GM04504 (cell line): Measurements from ENCODE around the gene CTNND2.

Source experiments
- DNase-seq: peaks from one replicate; pipeline ENCODE4 v3.0.0-alpha.2; 2012; ENCODE audit warnings: low read depth

CTNND2 gene, protein sequence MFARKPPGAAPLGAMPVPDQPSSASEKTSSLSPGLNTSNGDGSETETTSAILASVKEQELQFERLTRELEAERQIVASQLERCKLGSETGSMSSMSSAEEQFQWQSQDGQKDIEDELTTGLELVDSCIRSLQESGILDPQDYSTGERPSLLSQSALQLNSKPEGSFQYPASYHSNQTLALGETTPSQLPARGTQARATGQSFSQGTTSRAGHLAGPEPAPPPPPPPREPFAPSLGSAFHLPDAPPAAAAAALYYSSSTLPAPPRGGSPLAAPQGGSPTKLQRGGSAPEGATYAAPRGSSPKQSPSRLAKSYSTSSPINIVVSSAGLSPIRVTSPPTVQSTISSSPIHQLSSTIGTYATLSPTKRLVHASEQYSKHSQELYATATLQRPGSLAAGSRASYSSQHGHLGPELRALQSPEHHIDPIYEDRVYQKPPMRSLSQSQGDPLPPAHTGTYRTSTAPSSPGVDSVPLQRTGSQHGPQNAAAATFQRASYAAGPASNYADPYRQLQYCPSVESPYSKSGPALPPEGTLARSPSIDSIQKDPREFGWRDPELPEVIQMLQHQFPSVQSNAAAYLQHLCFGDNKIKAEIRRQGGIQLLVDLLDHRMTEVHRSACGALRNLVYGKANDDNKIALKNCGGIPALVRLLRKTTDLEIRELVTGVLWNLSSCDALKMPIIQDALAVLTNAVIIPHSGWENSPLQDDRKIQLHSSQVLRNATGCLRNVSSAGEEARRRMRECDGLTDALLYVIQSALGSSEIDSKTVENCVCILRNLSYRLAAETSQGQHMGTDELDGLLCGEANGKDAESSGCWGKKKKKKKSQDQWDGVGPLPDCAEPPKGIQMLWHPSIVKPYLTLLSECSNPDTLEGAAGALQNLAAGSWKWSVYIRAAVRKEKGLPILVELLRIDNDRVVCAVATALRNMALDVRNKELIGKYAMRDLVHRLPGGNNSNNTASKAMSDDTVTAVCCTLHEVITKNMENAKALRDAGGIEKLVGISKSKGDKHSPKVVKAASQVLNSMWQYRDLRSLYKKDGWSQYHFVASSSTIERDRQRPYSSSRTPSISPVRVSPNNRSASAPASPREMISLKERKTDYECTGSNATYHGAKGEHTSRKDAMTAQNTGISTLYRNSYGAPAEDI (N-terminal part only)

DNA sequence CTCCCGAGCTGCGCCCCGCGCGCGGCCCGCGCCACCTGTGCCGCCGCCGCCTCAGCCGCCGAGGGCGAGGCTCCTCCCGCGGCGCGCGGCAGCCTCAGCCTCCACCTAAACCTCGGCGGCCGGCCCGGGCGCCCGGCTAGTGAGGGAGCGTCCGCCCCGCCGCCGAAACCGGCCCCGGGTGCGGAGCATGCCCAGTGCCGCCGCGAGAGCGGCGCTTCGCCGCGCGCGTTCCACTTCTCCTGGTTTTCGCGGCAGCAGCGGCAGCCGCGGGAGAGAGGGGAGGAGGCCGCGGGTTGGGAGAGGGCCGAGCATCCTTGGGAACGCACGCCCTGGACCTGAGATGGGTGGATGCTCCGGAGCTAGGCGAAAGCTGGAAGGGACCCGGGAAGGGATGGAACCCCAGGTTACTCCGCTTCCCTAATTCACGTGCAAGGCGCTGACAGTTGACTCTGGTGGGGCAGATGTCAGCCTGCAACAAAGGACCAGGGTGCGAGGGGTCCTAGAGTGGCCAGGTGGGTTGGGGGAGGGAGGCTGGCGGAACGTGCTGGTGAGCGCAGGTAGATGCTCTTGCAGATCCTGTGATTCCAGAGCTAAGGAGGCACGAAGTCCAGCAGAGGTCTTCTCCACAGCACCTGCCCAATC is at the start of gene CTNND2:
TSS of gene CTNND2 (minus strand) at position 182 of the 642 bp plus-strand sequence. CDS start 593 bp downstream, outside the sequence.
- DNase-seq = no peak

DNA sequence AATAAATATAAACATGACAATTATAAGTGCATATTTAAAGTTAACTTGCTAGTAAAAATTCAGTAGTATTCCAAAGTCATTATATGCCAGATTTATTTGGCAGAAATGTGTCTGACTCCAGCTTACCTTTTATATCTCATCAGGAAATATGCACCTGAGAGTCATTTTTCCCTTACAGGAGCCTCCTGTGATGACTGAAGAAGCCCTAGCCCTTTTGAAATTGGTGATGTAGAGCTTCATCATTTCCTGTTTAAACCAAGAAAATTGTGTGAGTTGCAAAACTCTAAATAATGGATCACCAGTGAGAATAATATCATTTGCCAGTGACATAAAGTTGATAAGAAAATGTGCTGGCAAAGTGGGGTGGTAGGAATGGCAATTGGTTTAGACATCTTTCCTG is 42.1 kb upstream of the CTNND2 start:
- no peak for DNase-seq

DNA sequence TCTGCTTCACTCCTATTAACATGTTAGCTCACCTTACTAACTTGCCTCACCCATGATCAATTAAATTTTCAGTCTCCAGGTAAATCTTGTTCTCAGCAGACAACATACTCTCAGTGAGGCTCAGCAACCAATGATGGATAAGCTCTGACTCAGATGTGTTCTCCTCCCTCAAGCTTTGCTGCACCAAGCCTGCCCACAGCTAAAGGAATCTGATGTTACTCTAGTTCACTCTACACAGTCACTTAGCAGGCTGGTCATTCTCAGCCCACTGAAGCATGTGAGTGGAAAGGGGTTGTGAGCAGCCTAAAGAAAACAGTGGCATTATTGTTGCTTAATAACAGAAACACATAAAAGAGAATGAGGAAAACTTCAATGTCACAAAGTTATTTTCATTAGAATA is 37.3 kb upstream of the CTNND2 start:
- no peak for DNase-seq

DNA sequence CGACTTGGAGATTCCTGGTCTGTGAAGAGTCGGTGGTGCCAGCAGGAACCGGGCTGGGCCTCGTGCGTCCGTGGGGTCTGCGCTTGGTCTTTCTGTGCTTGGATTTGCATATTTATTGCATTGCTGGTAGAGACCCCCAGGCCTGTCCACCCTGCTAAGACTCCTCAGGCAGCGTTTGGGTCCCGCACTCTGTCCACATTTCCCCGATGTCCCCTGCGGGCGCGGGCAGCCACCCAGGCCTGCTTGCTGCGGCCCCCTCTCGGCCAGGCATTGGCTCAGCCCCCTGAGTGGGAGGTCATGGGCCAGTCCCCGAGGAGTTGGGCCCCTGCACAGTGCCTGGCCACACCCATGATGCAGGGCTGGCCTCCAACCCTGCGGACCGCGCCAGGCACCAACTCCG is 27.4 kb upstream of the CTNND2 start:
- no peak for DNase-seq

DNA sequence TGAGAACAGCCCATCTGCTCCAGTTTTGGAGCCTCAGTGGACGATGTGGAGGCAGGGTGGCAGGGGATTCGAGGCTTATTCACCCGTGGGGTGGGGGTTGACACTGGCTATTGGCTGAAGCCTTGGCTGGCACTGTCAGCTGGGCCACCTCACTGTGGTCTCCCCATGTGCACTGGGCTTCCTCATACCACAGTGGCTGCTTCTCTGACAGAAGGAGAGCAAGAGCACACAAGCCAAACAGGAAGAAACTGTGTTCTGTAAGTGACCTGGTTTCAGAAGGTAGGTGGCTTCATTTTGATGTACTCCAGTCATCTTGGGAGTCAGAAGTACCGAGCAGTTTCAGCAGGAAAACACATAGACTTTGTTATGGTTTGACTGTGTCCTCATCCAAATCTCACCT is 24.7 kb upstream of the CTNND2 start:
- DNase-seq = no peak

DNA sequence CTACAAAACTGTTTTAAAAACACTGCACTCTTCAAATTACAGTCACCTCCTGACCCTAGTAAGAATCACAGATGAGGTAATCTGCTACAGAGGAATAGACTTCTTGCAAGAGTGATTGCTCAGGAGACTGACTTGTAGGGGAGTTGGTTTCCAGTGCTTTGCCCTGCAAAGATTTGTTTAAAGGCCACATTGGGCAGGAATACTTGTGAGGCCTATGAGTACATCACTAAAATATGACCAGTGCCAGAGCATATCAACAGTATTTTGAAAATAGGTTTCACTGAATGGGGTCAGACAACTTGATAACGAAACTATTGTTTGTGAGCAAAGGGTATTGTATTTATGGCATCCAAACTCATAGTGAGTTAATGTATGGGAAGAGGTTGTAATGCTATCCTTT is 21.5 kb upstream of the CTNND2 start:
- no peak for DNase-seq

DNA sequence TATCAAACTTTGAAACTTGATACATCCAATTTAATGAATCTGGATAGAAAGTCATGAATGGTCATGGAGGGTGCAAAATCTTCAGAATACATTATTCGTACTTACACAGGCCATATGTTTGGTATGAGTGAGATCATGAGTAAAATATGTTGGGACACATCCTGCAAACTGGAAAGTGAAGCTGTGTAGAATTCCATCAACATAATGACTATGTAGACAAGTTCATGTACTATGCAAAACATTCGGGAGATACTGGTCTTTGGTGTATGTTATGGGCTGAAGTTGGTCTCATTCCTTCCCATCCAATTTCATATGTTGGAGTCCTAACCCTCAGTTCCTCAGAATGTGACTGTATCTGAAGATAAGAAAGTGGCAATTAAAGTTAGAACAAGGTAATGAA is 18.1 kb upstream of the CTNND2 start:
- DNase-seq = no peak

DNA sequence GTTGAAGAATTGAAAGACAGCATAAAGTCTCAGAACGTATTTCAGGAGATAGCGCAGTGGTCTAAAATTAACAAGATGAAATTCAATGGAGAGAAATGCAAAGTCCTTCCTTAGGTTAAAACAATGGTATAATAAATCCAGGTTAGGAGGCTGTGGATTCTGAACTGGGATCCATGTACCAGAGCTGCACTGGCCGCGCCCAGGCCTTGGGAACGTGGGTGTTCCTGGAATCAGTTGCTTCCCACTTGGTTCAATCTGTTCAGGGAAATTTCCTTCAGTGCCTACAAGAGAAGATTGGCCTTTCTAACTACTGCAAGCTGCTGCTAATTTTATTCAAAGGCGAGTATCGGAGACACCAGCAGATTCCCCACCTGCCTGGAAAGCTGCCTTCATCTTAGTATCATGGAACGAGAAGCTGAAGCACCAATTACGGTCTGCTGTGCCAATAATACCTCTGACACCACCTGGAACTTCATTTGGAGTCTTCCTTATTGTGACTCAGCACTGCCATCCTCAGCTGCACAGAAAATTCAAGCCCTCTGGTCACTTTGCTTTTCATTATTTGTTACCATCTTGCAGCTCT is 14.3 kb upstream of the CTNND2 start:
- DNase-seq = no peak

DNA sequence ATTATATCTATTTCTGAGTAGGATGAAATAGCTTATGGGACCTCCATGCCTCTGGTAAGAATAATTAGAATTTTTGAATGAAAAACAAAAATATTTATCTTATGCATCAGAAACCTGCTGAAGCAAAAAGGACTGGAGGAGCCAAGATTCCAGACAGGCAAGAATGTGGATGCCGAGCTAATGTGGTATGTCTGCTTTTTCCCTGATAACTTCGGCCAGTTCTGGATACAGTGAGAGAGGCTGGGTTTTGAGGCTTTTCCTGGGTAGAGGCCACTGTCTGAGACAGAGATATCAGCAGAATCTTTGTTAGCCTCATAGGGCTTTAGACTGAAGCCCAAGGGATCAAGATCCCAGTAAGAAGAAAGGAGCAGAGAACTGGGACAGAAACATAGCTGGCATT is 5.2 kb upstream of the CTNND2 start:
- no peak for DNase-seq

DNA sequence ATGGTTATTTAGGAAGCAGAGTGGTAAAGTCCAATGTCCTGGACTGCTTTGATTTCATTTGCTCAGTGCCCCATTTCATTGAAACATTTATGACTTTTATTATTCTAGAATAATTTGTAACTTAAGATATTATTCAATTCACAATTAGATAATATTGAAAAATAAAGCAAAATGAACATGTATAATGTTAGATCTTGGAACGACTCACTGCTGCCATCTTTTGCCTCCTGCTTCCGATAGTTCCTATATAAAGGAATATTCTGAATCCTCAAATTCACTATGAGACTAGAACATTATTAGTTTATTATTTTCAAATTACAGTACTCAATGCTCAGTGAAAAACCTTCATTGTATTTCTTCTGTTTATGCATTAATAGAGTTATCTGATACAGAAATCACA is 2.3 kb upstream of the CTNND2 start:
- DNase-seq = no peak

DNA sequence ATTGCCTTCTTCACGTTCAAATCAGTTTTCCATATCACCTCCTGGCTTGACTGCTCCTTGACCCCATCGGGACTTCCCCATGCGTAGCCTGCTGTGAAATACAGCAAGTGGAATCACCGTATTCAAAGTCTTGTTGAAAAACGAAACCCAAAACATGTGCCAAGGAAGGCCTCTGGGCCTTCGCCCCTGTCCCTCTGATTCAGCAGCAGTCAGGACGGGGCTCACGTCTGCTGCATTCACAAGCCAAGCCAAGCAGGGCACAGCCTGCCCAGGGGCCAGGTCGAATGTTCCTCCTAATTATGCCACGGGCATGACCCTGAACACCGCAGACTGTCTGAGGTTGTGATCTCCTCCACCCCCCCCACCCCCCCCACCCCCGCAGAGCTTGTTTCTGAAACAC is 960 bp upstream of the CTNND2 start:
- no peak for DNase-seq

DNA sequence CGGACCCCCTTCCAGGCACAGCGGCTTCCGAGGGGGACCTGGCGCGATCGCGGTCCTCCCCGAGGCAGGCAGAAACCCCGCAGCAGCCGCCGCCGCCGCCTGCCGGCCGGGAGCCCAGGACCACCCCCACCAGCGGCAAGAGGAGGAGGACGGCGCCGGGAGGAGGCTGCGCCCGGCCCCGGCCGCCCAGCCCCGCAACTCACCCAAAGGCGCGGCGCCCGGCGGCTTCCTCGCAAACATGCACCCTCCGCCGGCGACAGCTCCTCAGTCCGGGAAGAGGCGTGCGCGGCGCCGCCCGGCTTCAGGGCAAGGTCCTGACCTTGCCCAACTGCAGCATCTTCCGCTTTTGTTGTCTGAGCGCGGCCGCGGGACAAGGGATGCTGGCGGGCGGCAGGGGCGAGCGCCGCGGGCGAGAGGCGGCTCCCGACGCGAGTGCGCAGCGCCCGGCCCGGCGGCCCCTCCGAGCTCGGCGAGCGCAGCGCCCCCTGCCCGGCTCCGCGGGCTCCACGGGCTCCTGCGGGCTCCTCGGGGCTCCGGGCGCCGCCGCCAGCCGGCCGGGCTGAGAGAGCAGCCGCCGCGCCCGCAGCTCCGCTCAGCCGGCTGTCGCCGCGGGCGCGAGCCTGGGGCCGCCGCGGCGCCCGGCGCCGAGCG is 507 bp downstream of the CTNND2 start:
- no peak for DNase-seq

DNA sequence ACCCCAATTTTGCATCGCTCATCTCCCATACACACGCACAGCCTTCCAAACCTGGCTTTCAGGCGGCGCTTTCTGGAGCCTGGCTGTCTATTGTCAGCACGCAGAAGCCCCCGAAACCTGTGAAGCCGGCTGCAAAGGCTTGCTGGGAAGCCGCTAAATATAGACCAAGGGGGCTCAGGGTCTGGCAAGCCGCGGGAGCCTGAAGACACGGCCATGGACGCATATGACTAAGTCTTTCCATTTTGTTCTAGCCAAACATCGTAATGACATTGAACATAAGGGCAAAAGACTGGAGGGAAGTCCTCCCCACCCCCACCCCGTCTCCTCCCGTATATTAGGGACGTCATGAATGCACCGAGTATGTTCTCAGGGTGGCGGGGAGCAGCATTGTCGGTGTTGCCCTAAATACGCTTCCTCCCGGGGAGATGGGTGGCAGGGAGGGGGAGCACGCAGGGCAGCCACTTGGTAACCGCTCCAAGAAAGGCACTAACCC is 1.1 kb downstream of the CTNND2 start:
- no peak for DNase-seq

DNA sequence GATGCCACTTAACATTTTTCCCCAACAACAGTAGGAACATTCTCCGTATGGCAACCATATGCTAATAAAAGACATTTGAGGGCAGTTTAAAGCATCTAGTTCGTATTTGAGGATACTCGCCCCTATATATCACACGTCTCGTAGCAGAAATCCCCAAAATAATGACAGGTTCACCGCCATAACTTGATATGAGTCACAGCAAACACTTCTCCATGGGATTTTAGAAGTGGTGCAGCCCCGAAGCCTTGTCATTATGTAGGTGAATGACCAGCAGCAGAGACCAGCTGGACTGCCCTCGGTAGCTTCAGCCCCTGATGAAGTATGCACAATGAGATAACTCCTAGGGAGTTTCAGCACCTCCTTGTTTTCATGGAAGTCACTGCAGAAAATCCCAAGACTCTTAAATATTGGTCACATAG is 2.0 kb downstream of the CTNND2 start:
- DNase-seq = no peak

DNA sequence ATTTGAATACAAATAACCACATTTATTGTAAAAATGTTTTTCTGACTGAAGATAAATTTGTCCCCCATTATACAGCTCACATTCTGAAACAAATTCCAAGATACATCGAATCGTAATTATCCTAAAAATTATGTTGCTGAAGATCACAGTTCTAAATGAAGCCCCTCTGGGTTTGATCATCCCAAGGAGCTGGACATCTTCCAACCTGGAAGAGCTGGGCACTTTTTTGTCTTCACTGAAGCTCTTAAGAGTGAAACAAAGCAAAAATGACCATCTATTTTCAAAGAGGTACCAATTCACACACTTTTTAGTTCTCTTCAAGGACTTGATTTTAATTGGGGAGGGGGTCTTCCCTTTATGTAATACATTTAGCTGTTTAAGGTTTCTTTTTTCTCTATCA is 5.5 kb downstream of the CTNND2 start:
- no peak for DNase-seq

DNA sequence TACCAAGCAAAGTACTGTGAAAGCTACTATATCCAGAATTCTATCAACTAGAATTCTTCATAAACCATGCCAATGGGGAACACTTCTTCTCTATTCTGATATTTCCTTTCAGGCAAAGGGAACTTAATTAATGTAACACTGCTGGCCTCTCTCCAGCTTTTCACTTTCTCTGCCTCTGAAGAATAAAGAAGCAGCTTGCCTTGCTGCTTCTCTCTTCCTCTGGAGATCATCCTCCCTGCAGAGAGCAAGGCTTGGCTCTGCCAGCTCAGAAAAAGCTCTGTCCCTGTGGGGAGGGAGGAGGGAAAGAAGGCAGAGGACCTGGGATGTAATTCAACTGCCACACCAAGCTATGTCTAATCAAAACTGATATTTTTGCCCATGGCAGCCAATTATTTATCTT is 6.5 kb downstream of the CTNND2 start:
- DNase-seq = no peak

DNA sequence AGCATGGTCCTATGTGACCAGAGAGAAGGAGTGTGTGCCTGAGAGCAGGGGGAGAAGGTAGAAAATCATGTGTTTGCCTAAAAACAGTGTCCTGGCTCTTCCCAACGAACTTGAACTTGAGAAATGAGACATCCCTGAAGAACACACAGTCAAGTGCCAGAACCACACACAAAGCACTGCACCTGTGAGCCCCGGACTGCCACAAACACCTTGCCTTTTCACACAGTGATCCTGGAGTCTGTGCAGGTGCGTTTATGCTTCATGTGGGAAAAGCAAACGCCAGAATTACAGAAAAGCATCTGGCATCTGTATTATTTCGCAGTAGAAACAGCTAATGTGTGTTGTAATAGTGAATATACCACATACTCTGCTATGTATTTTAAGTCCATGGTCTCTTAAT is 9.3 kb downstream of the CTNND2 start:
- no peak for DNase-seq

DNA sequence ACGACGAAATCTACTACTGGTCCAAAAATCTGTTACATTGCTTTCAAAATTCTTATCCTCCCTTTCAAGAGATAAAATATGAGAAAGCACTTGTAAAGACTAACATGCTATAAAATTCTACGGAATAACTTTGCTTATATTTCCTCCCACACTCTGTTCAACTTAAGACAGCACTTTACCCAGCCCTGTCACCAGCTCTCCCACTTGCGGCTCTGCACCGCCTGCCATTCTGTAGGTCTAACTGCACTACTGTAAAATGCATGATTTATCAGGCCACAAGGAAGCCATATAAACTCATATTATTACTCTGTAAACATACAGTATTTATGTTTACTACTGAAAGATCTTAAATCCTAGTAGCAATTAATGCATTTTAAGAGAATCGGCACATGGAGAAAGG is 11.4 kb downstream of the CTNND2 start:
- no peak for DNase-seq

DNA sequence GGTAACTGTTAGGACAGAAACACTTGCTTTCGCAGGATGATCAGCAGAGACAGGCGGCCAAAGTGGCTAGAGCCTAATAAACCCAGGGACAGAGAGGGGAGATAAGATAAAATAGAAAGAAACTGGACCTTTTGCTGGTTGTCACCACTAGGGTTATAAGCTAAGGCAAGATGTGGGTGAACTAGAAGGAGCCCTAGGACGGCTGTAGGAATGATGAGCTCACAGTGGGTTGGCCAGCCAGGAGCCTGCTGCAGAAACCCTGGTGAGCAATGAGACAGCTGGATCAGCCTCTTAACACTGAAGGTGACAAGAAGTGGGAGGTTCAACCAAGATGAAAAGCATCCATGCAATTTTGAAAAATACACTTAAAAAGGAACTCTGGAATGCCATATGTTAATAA is 13.5 kb downstream of the CTNND2 start:
- DNase-seq = no peak

DNA sequence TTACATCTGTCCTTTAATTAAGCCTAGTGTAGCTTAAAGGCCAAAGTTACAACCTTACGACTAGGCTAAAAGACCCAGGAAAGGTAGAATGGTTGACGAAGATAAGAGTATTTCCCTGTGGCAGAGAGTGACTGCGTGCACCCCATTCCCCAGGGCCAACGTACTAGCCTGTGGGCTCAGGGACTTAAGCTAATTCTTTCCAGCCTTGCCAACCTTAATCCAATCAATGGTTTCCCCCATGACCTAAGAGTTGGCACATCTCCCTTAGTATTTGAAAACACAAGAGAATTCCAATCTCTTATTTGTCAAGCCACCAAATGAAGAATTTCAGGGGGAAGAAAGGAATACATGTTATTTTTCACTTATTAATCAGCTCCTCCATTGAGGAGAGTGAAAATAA is 16.0 kb downstream of the CTNND2 start:
- DNase-seq = no peak

DNA sequence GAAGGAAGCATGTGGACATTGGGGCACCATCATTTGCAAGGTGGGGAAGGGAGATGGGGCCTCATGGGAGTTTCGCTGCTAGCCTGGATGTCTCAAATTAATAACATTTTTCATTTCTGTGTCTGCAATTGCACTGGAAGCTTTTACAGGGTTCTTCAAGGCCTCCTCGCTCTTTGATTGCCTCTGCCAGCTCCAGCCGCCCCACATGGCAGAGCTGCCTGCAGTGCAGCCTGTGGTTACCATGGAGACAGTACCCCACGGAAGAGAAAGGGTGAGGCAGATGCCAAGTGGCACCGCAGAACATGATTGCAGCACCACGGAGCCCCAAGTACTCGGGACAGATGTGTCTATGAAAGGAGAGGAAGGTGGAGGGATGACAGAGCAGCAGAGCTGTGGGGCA is 25.4 kb downstream of the CTNND2 start:
- no peak for DNase-seq
